Epithelial cell of esophagus (primary cell): Measurements from ENCODE around the gene HMCN1.

Experiments
- DNase-seq: peaks from one replicate; pipeline ENCODE4 v3.0.0; 2010; ENCODE audit warnings: low read depth
- H3K4me3 ChIP-seq: 2 replicates; pipeline ENCODE4 v1.5.1; 2011; ENCODE audit warnings: mild to moderate bottlenecking, low read length, control low read depth
- CTCF ChIP-seq: IDR thresholded peaks from 2 replicates; pipeline ENCODE4 v1.5.1; 2011; ENCODE audit warnings: low read depth, mild to moderate bottlenecking, low read length, control low read depth, inconsistent platforms; ENCODE audit not compliant: insufficient read depth; ENCODE audit errors: missing control alignments

The HMCN1 gene

GRCh38 chr1:185823467-185823866, 89.3 kb downstream of the HMCN1 start:
- TF ChIP-seq CTCF: no peak
- H3K4me3 ChIP-seq: no peak overlapping the region
- DNase-seq: no peak

- DNase-seq: no peak
- H3K4me3 ChIP-seq: no peak overlapping the region
- no peak for TF ChIP-seq CTCF
These were observed 89.9 kb downstream of the HMCN1 start for GRCh38 chr1:185824106-185824505.

- DNase-seq: no peak
- no peak overlapping the region for H3K4me3 ChIP-seq
- TF ChIP-seq CTCF: no peak
These were observed 91.4 kb downstream of the HMCN1 start for GRCh38 chr1:185825556-185825955.

GRCh38 chr1:185834371-185834905, 100.2 kb downstream of the HMCN1 start:
- no peak for DNase-seq
- TF ChIP-seq CTCF: no peak
- no peak overlapping the region for H3K4me3 ChIP-seq

GRCh38 chr1:185835191-185835590, 101.0 kb downstream of the HMCN1 start:
- no peak for DNase-seq
- no peak for TF ChIP-seq CTCF
- no peak overlapping the region for H3K4me3 ChIP-seq

GRCh38 chr1:185837711-185838110, 103.5 kb downstream of the HMCN1 start:
- DNase-seq: no peak
- no peak for TF ChIP-seq CTCF
- no peak overlapping the region for H3K4me3 ChIP-seq

GRCh38 chr1:185838111-185838510, 103.9 kb downstream of the HMCN1 start:
- no peak for DNase-seq
- no peak overlapping the region for H3K4me3 ChIP-seq
- TF ChIP-seq CTCF: no peak
